Cerebellar cortex (tissue), 1 donor: ENCODE measurements around the gene ZNF827.
A peak's percentile ranks its signal among the peaks of the same experiment; 100 is the strongest.

Source experiments
- DNase-seq: peaks from one replicate; pipeline ENCODE4 v3.0.0-alpha.2; 2015; ENCODE audit warnings: low spot score

ZNF827 gene

DNA sequence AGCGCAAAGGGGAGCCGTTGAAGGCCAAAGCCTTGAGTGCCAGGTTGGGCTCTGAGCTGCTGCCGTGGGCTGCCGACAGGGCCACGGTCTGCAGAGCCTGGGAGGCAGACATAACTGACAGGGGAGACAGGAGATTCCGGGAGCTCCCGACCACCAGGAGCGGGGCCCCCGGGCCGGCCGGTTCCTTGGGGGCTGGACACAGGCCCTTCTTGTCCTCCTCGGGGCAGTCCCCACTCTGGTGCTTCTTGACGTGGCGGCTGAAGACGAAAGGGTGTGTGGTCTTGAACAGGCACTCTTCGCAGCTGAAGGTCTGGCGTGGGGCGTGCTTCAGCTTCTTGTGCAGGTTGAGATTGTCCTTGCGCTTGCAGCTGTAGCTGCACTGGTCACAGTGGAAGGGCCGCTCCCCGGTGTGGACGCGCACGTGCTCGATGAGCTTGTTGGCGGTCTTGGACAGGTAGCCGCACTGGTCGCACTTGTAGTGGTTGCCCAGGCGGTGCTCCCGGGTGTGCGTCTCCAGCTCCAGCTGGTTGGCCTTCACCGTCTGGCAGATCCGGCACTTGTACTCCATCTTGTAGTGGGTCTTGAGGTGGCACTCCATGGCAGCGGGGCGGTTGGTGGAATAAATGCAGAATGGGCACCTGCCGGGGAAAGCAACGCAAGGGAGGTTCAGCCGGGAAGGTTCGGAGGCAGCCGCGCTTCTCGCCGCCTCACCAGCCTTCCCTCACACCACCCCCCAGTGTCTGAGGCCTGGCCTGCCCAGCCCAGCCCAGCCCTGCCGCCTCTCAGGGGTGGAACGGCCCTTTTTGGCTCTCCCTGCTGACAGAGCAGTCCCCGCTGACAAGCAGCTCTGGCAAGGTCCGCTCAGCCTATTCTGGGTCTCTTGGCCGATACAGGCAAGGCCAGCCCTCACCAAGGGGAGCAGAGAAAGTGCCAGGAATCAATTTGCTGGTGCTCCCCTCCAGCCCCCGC lies 177.4 kb downstream of the ZNF827 start:
- DNase-seq = peak; percentile 86

DNA sequence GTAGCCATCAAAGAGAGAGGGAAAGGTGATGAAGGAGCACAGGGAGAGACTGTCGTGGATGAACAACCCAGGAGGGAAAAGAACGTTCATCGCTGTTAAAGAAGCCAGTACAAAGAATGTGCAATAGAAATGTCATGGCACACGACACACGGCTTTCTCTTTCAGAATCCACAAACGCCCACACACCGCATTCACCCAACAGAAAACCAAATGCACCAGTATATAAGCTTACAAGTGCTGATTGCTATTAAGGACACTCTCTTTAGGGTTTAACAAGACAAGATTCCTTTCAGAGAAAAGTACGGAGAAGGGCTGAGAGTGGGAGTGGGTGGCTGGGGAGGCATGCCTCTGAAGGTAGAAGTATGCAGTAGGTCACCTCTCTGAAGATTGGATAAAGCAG lies 178.4 kb downstream of the ZNF827 start:
- no peak for DNase-seq

DNA sequence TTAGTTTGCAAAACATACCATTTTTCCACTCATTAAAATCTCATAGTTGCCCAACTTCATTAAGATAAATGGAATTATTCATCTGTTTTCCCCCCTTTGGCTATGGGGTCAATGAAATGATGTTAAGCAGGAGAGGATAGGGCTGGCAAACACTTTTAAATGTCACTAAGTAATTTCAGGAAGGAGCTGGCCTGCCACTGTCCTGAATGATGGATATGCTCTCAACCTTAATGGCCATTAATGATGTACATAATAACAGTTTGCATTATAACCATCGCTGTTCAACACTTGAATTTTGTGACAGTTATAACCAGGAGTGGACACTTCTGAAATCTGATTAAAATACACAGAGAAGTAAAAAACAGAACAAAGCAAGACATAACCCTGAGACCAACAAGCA lies 181.4 kb downstream of the ZNF827 start:
- no peak for DNase-seq

DNA sequence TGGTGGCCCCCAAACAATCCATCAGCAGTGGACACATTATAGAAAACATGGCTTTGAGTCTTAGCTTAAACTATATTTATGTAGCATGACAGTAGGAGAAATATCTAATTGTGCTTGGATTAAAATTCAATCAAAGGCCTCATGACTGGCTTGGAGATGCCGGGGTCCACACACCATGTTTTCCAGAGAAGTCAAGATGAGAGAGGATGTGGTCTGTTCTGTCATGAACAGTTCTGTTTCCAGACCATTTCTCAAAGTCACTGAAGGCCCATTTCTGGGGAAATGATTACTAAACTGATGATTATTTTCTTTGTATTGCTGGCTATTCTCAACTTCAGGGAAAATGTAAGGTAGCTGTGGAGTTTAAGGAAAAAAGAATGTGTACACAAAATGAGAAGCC lies 182.4 kb downstream of the ZNF827 start:
- DNase-seq = no peak

DNA sequence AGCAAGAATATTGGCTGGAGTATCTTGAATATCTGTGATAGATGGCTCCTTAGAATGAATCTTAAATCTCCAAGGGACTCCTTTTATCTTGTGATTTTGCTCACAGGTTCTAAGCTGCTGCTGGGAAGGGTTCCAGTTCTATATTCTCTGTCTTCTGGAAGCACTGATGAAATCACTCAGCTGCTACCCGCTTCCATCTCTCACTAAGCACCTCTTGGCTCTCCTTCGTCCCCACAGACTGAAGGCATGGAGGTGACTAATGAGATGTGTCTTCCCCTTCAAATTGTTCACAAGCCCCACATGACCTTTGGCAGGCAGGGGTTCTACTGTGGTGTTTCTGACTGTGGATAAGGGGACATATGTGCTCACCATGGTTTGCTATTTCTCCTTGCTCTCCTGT lies 182.8 kb downstream of the ZNF827 start:
- DNase-seq = no peak

DNA sequence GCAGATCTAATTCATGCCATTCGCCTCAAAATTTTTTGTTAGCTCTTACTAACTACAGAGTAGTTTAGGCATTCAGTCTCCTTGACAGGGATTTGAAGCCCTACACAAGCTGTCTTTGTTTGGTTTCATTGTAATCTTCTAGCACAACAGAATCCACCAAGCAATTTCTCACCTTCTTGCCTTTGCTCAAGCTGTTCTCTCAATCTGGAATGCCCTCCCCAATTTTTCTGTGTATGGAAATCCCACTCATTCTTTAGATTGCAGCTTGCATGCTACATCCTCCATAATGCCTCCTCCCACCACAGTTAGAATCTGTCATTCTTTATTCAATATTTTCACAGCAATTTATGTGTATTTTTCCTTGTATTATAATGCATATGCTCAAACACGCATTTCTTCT lies 195.0 kb downstream of the ZNF827 start:
- DNase-seq = no peak

DNA sequence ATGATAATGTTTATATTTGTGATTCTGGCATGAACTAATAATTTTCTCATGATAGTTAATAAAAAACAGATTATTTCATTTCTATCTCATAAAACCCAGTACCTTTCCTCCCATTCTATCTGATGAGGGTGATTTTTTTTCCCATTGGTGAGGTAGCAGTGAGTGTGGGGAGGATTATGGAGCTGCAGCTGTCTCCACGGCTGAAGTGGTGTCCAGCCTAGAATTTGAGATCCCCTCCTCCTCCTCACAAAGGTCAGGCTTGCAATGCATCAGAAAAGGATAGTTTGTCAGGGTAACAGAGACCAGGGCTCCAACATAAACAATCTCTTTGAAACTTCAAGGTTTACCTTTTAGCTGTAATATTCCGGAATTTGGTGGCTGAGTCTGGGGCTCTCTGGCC lies 197.8 kb downstream of the ZNF827 start:
- no peak for DNase-seq

DNA sequence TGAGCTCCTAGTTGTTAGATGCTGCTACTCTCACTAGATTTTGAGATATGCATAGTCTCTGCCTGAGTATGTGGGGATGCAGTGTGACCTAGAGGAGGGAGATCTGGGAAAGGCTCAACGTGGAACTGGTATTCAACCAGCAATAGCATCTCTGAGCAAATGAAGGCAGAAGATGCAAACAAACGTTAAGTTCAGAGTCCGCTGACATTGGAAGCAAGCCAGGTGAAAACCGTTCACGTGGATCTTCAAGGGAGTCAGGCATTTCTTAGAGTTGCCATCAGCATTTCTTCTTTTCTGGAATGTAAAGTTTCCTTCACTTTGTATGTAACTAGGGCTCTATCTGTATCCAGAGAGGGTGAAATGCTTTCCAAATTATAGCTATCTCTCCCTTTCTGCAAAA lies 198.8 kb downstream of the ZNF827 start:
- no peak for DNase-seq

DNA sequence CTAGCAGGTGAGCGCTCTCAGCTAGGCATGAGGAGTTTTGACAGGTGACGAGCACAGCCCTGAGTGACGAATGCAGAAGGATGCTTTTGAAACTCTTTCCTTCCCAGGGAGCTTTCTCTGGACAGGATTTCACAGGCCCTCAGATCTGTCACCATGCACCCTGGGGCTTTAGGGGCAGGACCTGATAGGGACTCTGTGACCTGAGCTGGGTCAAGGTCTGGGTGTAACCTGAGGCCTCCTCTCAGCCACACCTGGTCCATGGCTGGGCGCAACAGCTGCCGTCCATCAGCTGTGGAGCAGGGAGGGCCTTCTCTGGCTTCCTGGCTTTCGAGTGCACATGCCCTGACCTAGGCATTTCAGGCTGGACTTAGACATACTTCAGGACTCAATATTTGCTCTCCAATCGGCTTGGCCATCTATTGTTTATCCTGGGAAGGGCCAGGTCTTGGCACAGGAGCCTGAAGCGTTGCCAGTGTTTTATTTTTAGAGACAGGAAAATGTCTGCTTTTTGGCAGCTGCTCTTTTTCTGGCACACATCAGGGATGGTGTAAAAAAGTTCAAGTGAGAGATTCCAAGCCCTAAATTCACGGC lies 202.3 kb downstream of the ZNF827 start:
- DNase-seq = peak; percentile 91

DNA sequence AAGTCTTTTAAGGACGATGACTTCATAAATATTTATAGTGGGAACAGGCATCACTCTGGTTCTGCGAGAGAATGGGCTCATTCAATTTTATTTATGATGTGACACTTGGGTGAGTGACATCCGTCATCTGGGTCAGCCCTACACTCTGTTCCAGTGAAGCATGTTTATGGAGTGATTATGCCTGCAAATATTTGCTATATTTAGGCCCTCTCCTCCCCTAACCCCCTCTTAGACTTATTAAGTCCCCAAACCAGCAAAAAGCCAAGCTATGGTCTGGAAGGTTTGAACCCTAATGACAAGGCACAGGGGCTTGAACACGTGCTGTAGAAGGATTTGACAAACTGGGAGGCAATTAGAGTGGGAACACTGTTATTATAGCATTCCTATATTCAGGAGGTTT lies 202.8 kb downstream of the ZNF827 start:
- DNase-seq = no peak

DNA sequence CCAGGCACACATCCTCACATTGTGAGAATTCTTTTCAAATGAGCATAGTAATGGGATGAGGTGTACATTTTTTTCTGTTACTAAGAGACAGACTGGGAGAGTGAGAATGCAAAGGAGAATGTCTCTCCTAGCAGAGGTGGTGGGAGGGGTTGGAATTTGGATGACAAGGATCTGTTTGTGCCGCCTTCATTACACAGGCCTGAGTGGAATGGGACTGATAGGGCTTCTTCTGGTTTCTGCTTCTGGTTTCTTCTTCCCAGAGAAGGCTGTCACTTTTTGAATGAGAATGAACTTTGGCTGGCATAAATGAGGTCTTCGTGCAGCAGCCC lies 203.3 kb downstream of the ZNF827 start:
- DNase-seq = no peak

DNA sequence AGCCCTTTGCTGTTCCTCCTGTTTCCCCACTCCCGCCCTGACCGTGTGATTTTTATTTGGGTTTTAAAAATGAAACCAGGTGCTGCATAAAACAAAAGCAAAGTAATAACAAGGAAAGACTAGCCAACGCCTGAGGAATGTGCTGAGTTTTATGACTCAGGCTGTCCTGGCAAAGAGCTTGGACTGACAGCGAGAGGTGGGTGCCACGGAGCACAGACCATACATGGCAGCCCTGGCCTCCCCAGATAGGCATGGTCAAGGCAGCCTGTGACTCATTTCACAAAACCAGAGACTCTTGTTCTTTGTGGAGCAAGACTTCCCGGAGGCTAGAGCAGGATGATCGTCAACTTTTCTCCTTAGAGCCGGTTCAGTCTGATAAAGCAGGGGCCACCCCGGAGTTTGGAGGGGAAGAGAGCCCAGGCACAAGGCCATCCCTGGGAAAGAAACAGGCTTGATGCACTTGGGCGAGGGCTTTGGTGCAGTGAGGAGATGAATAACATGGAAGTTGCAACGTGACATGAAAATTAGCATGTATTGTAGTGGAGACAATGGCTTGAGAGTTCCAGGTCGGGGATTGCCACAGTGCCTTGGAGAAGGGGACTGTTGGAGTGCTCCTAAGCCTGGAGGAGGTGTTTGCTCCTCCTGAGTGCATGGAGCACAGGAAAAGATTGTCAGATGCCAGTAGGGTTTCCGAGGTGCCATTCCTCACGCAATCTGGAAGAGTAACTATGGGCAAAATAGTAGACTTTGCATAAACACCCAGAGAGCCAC lies 203.9 kb downstream of the ZNF827 start:
- DNase-seq = peak; percentile 6

DNA sequence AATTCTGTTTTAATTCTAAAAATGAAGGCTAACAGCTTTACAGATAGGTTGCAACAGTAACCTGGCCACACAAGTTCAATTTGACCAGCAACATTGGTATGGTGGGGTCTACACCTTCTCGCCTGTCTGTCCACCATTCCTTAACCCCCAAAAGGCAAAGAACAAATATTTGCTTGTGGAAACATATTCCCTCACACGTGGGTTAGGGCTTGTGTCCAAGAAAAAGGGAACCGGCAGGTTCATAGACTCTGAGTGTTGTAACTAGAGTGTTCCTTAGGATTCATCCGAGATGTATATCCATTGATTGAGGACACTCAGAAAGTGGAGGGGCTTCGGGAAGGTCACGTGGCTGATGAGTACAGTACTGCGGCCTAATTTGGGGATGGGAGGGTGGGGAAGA lies 204.6 kb downstream of the ZNF827 start:
- no peak for DNase-seq

DNA sequence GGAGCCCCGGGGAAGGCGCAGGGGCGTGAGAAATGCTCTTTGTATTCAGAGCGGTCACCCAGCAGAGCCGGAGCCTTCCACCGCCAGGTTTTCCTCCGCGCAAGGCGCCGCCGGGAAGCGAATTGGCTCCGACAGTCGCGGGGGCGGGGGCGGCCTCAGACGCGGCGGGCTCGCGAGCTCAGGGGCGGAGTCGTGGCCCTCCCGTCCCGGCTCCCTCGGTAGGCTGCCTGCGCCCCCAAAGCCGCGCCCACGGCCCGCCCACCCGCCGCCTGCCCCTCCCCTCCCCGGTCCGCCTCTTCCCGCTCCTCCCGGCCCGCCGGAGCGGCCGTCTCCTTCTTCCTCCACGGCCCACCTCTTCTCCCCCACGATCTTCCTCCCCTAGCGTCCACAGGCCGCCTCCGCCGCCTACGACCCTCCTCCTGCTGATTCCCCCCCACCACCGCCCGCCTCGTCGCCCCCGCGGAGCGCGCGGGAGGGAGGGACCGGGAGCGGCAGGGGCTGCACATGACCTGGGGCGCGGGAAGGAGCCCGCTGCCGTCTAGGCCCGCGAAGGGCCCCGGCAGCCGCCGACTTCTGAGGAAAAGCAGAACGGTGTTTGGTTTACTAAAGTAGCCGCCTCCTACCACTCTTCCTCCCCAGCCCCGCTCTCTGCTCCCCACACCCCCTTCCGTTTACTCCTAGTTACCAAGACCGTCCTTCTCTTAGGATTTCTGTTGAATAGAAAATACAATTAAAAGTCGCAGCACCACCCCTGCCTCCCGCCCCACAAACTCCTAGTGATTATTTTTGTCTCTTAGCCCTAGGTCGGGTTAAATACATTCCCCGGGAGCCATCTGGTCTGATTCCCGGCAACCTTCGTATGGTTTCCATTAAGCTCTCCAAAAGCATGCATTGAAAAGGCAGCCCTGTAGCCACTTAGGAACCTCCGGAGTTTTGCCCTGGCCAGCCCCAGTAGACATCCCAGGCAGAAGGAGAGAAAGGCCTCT lies 205.4 kb downstream of the ZNF827 start:
- DNase-seq = peak; percentile 91

DNA sequence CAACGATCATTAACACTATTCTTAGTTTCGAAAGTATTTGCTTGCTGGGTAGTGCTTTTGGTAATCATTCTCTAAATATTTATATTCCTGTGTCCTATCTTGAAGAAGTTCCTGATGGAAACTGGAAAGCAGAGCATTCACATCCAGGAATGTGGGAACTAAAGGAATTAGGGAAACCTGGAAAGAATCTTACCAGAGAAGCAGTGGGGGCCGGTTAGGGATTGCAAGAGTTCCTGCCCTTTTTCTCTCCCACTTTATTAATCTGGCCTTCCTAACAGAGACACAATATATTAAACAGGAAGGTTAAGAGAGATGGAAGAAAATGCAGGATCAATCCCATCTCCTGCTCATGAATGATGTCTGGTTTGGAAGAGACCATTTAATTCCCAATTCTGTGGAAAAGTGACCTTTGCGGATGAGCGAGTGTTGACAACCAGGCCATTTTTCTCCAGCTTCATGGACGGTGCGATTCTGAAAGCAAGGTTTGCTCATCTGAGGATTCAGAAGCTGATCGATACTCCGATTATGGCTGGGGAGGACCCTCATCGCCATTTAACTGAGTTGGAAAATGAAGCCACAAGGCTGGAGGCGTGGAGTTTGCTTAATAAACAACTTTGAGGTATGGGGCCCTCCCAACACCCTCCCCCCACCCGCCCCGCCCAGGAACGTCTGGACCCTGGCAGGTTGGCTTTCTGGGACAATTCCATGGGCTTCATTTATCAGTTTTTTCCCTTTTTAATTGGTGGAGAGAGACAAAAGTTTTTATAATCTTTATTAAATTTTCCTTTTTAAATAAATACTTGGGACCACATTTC lies 206.4 kb downstream of the ZNF827 start:
- DNase-seq = no peak

DNA sequence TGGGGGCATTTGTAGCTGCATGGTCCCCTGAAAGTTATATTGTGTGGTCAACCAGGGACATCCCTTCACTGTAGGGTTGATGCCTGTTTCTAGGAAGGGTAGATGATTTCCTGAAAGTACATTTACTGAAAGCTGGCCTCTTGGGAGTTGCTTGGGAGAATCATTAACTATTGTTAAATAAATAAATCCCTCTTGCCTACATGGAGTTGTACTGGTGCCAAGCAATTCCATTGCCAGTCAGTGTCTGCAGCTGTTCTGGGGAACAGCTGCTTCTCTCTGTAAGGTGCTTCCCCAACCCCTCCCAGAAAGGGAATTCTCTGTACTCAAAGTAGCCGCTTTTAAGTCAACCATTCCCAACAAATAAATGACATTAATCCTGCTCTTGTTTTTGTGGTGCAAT lies 207.6 kb downstream of the ZNF827 start:
- no peak for DNase-seq

DNA sequence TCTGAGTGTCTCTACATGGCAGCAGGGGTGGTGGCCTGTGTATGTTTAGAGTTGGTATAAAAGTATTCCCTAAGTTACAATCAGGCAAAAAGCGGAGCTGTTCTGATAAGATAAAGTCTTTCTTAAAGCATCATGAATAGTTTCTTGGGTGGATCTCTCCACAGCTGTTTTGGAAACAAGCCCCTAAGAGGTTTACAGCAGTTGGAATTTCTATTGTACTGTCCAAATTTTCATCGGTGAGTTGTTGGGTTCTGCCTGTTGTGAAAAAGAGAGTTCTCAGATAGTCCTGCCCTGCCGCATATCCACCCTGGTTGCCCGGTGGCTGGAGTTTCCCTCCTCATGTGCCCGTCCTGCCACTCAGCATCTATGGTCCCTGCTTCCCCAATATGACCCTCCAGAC lies 208.6 kb downstream of the ZNF827 start:
- no peak for DNase-seq

DNA sequence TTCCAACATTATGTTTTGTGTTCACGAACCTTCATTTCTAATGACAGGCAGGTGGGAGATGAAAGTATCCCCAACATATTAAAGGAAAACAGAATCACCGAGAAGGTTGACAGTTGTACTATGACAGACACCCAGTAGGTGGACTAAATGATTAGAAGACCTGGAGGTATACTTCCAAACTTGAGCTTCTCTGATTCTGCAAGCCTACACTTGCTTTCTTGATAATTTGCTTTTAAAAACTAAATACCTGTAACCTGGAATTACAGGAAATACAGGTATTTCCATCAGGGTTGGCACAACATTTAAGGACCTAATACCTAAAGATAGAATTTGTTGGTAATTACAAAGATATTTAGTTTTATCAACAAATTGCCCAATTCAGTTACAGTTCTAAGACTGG lies 215.3 kb downstream of the ZNF827 start:
- DNase-seq = no peak

DNA sequence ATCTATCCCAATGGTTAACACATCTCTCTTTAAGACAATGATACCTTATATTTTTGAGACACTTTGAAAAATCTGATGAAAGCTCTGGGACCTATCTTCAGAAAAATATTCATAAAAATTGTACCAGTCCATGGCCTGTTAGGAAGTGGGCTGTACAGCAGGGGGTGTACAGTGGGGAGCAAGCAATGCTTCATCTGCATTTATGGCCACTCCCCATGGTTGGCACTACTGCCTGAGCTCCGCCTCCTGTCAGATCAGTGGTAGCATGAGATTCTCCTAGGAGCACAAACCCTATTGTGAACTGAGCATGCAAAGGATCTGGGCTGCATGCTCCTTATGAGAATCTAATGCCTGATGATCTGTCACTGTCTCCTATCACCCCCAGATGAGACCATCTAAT lies 216.1 kb downstream of the ZNF827 start:
- DNase-seq = peak; percentile 22

DNA sequence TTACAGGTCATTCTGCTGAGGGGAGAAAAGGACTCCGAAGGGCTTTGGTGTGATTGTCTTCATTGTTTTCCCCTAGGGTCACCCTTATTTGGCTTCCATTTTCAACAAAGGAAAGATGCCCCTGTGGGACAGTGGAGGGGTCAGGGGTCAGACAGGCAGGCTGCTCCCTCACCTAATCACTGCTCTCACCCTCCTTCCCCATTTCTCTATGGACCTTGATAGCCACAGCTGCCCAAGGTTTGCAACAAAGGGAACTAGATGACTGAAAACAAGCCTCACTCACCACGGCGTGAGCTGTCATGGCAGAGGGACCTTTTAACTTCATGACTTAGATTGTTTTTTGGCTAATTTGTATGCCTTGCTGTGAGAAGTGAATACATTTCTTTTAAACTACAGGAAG lies 218.0 kb downstream of the ZNF827 start:
- no peak for DNase-seq
